Lung (tissue), 12 donors: ENCODE data around the gene TMEM150A. TPM values are rescaled to one million over a fixed set of nuclear protein-coding genes. Genes with fewer than 3 reads are reported as not detected.

ENCODE experiments used
- ATAC-seq: fragments of 200-7000 bp; cut with Tn5 transposase; one replicate; pipeline ENCODE4 v1.9.1; 2020; ENCODE audit warnings: moderate number of reproducible peaks; ENCODE audit not compliant: insufficient read depth, low FRiP score
- DNase-seq, 3 donors: peaks; one replicate each; pipeline ENCODE4 v3.0.0-alpha.2; 2013 to 2017
- H3K27ac ChIP-seq, 2 donors: one replicate each; pipeline ENCODE4 v1.5.1; 2013; ENCODE audit warnings: mild to moderate bottlenecking in 2 of 2, moderate library complexity in 2 of 2, control low read depth in 1 of 2, inconsistent platforms in 1 of 2, low read depth in 1 of 2, low read length in 1 of 2
- H3K27me3 ChIP-seq, 3 donors: one replicate each; pipeline ENCODE4 v1.5.1; 2013; ENCODE audit warnings: low read length in 2 of 3; ENCODE audit not compliant: control insufficient read depth in 3 of 3, insufficient read depth in 3 of 3
- H3K36me3 ChIP-seq, 4 donors: one replicate each; pipeline ENCODE4 v1.5.1; 2013; ENCODE audit warnings: low read length in 4 of 4, mild to moderate bottlenecking in 1 of 4, moderate library complexity in 1 of 4; ENCODE audit not compliant: control insufficient read depth in 4 of 4, insufficient read depth in 4 of 4
- H3K4me1 ChIP-seq, 5 donors: one replicate each; pipeline ENCODE4 v1.5.1; 2013; ENCODE audit warnings: low read length in 5 of 5, mild to moderate bottlenecking in 2 of 5, moderate library complexity in 1 of 5; ENCODE audit not compliant: control insufficient read depth in 5 of 5, insufficient read depth in 5 of 5
- H3K4me3 ChIP-seq: one replicate; pipeline ENCODE4 v1.5.1; 2013; ENCODE audit warnings: mild to moderate bottlenecking, control low read depth, moderate library complexity
- H3K9ac ChIP-seq, 2 donors: one replicate each; pipeline ENCODE4 v1.5.1; 2013; ENCODE audit warnings: low read length in 2 of 2, control low read depth in 1 of 2; ENCODE audit not compliant: insufficient read depth in 1 of 2
- H3K9me3 ChIP-seq, 4 donors: one replicate each; pipeline ENCODE4 v1.5.1; 2013; ENCODE audit warnings: low read length in 3 of 4, mild to moderate bottlenecking in 1 of 4, moderate library complexity in 1 of 4; ENCODE audit not compliant: control insufficient read depth in 4 of 4, insufficient read depth in 3 of 4
- WGBS, 2 donors: extraction: QIAGEN DNeasy Blood & Tissue Kit; methylation state at CpG; one replicate each; pipeline ENCODE4 v1.1.7; 2013; 5-methylcytosine and 5-hydroxymethylcytosine counted together
- polyA plus RNA-seq, 2 donors: library from polyadenylated mRNA; stranded (reverse); fragments of 200-250 nt; gene quantifications; one replicate each; pipeline ENCODE4 v1.2.1, GENCODE V29; 2013
- total RNA-seq, 2 donors: library from RNA; depleted of rRNA in 1 of 2; stranded (reverse); fragments of >200 nt in 1 of 2; gene quantifications; one replicate each; pipeline ENCODE4 v1.2.1, GENCODE V29; 2014 to 2021
- TF ChIP-seq, protein P1 (sequence below): IDR thresholded peaks from 2 replicates; pipeline ENCODE4 v1.5.1; 2012; ENCODE audit warnings: mild to moderate bottlenecking; ENCODE audit errors: control extremely low read depth, extremely low read depth
- donor health status: control.
- donor health status: control.
- donor health status: Bipolar disorder and iron deficiency.
- donor health status: healthy.
- donor health status: DM: yes; HTN: yes; CAD: no.

The TMEM150A gene
- total and polyA plus RNA-seq, 4 donors: 10.2 to 48.6 (median 31.8) TPM

DNA sequence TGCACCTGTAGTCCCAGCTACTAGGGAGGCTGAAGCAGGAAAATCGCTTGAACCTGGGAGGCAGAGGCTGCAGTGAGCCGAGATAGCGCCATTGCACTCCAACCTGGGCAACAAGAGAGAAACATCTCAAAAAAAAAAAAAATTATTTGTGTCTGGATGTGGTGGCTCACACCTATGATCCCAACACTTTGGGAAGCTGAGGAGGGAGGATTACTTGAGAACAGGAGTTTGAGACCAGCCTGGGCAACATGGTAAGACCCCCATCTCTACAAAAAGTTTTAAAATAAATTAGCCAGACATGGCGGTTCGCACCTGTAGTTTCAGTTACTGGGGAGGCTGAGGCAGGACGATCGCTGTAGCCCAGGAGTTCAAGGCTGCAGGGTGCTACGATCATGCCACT, 26.8 kb downstream of the TMEM150A start:
- ATAC-seq (no peak), DNase-seq (no peak)
- H3K4me1 ChIP-seq: peaks cover 0 to 40% (median 16%) of the 10 kb centered on the region in 5 donors
- H3K9ac ChIP-seq: no peak overlapping the region
- H3K27me3 ChIP-seq: no peaks in the 10 kb centered on the region
- H3K27ac ChIP-seq: peak overlapping the region in 1 of 2 donors; percentile 35
- H3K4me3 ChIP-seq: no peak overlapping the region
- TF ChIP-seq, protein P1, sequence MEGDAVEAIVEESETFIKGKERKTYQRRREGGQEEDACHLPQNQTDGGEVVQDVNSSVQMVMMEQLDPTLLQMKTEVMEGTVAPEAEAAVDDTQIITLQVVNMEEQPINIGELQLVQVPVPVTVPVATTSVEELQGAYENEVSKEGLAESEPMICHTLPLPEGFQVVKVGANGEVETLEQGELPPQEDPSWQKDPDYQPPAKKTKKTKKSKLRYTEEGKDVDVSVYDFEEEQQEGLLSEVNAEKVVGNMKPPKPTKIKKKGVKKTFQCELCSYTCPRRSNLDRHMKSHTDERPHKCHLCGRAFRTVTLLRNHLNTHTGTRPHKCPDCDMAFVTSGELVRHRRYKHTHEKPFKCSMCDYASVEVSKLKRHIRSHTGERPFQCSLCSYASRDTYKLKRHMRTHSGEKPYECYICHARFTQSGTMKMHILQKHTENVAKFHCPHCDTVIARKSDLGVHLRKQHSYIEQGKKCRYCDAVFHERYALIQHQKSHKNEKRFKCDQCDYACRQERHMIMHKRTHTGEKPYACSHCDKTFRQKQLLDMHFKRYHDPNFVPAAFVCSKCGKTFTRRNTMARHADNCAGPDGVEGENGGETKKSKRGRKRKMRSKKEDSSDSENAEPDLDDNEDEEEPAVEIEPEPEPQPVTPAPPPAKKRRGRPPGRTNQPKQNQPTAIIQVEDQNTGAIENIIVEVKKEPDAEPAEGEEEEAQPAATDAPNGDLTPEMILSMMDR: no peak
- H3K36me3 ChIP-seq: no peaks in the 10 kb centered on the region
- no peaks in the 10 kb centered on the region for H3K9me3 ChIP-seq
- WGBS, 2 donors: 80 to 90% methylated on average over 8 of the region's 8 CpGs

DNA sequence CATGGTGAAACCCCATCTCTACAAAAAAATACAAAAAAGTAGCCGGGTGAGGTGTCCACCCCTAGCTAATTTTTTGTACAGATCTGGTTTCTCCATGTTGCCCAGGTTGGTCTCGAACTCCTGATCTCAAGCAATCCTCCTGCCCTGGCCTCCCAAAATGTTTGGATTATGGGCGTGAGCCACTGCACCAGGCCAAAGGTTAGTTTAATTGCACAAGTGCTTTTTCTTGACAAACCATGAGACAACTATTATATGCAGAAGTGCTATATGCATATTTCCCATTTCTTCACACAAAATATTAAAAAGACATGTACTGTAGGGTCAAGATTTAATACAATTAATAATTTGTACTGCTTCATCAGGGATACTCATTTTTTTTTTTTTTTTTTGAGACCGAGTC, 36.2 kb downstream of the TMEM150A start:
- peaks cover 0 to 4% (median 0%) of the 10 kb centered on the region in 5 donors for H3K4me1 ChIP-seq
- no peaks in the 10 kb centered on the region for H3K27me3 ChIP-seq
- DNase-seq (no peak), ATAC-seq (no peak)
- no peak overlapping the region for H3K9ac ChIP-seq
- H3K9me3 ChIP-seq: no peaks in the 10 kb centered on the region
- WGBS, 2 donors: 84 to 91% methylated on average over 4 of the region's 4 CpGs
- no peaks in the 10 kb centered on the region for H3K36me3 ChIP-seq
- TF ChIP-seq, protein P1: no peak
- no peak overlapping the region for H3K4me3 ChIP-seq
- no peak overlapping the region for H3K27ac ChIP-seq

DNA sequence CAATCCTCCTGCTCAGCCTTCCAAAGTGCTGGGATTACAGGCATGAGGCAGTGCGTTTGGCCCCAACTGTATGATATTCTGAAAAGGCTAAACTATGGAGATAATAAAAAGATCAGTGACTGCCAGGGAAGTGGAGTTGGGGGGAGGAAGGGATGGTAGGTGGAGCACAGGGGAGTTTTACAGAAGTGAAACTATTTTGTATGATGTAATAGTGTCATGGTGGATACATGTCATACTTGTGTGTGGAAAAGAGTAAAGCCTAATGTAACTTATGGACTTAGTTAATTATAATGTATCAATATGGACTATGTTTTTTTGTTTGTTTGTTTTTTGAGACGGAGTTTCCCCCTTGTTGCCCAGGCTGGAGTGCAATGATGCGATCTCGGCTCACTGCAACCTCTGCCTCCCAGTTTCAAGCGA, 38.3 kb downstream of the TMEM150A start:
- Histone ChIP-seq H3K4me1 (peaks cover 0 to 18% (median 6%) of the 10 kb centered on the region in 5 donors), H3K9ac (no peak overlapping the region), H3K27me3 (no peaks in the 10 kb centered on the region), H3K36me3 (no peaks in the 10 kb centered on the region), H3K4me3 (no peak overlapping the region), H3K27ac (no peak overlapping the region), H3K9me3 (no peaks in the 10 kb centered on the region)
- TF ChIP-seq, protein P1: no peak
- 85 to 90% methylated on average over 5 of the region's 5 CpGs for WGBS, 2 donors
- ATAC-seq (no peak), DNase-seq (no peak)
